GM18505 (cell line): ENCODE results near the gene PROX2.

Experiments used
- ATAC-seq: cut with Tn5 transposase; IDR thresholded peaks from one replicate; pipeline ENCODE4 v1.9.1; 2021; ENCODE audit not compliant: unreplicated experiment
- POLR2A ChIP-seq: IDR thresholded peaks from 4 replicates; pipeline ENCODE4 v1.6.1; 2011; ENCODE audit warnings: borderline replicate concordance; ENCODE audit not compliant: insufficient read depth, insufficient read length; ENCODE audit errors: extremely low read depth

Gene PROX2

GRCh38 chr14:74860899-74861733 lies 14.8 kb downstream of the PROX2 start:
- ATAC-seq = no peak
- TF ChIP-seq POLR2A = no peak

GRCh38 chr14:74859757-74860552 lies 16.0 kb downstream of the PROX2 start:
- no peak for ATAC-seq
- no peak for TF ChIP-seq POLR2A

- no peak for ATAC-seq
- no peak for TF ChIP-seq POLR2A
Measured at GRCh38 chr14:74858022-74858421, 17.9 kb downstream of the PROX2 start.

GRCh38 chr14:74856366-74856765 lies 19.6 kb downstream of the PROX2 start:
- no peak for ATAC-seq
- no peak for TF ChIP-seq POLR2A

GRCh38 chr14:74855945-74856344 lies 20.0 kb downstream of the PROX2 start:
- ATAC-seq = no peak

GRCh38 chr14:74855021-74855420 lies 20.9 kb downstream of the PROX2 start:
- no peak for ATAC-seq
- no peak for TF ChIP-seq POLR2A

More at GRCh38 chr14:74855945-74856344, 20.0 kb downstream of the PROX2 start:
- no peak for TF ChIP-seq POLR2A

GRCh38 chr14:74853581-74853980 lies 22.4 kb downstream of the PROX2 start:
- no peak for ATAC-seq
- TF ChIP-seq POLR2A = no peak

- ATAC-seq = no peak
- no peak for TF ChIP-seq POLR2A
Measured at GRCh38 chr14:74852922-74853530, 22.9 kb downstream of the PROX2 start.

GRCh38 chr14:74848768-74849167 lies 27.2 kb downstream of the PROX2 start:
- ATAC-seq = no peak
- no peak for TF ChIP-seq POLR2A

GRCh38 chr14:74846968-74847665 lies 28.8 kb downstream of the PROX2 start:
- no peak for ATAC-seq
- no peak for TF ChIP-seq POLR2A

- ATAC-seq = no peak
- TF ChIP-seq POLR2A = no peak
Measured at GRCh38 chr14:74846168-74846567, 29.8 kb downstream of the PROX2 start.

GRCh38 chr14:74843653-74844052 lies 32.3 kb downstream of the PROX2 start:
- TF ChIP-seq POLR2A = no peak
- no peak for ATAC-seq
